Measurements from ENCODE around the gene HOXA7. TPM values are rescaled to one million over a fixed set of nuclear protein-coding genes. Genes with fewer than 3 reads are reported as not detected.

The HOXA7 gene
- total RNA-seq, 6 experiments from 2014 or later = 6.2 to 8.2 (median 6.8) TPM

- Mint-ChIP-seq H3K27me3 (ENCODE audit: insufficient read depth) (peaks cover 11% of the 10 kb centered on the region), H3K4me1 (ENCODE audit: low read depth) (peaks cover 28% of the 10 kb centered on the region), H3K36me3 (ENCODE audit: low read depth) (peaks cover 11% of the 10 kb centered on the region), H3K4me3 (peak within 1 kb of the TSS; percentile 85), H3K27ac (peak within 1 kb of the TSS; percentile 52), H3K9me3 (no peaks in the 10 kb centered on the region)
- TF ChIP-seq CTCF (IDR thresholded peaks at IDR 0.05) = no peak
- DNase-seq = peak; percentile 77
Measured at GRCh38 chr7:27130540-27131389, 25.7 kb downstream of the HOXA7 start, which contains the start of gene HOXA4. Gene HOXA4 (minus strand): TSS chr7:27130757. CDS start chr7:27130733, 24 bp downstream.

- peaks cover 26% of the 10 kb centered on the region for H3K4me1 Mint-ChIP-seq (ENCODE audit: low read depth)
- H3K27me3 Mint-ChIP-seq (ENCODE audit: insufficient read depth) = peaks cover 12% of the 10 kb centered on the region
- H3K9me3 Mint-ChIP-seq = no peaks in the 10 kb centered on the region
- H3K36me3 Mint-ChIP-seq (ENCODE audit: low read depth) = peaks cover 11% of the 10 kb centered on the region; the same call in 1 of the 2 replicates
- DNase-seq = no peak
- no peak overlapping the region for H3K27ac Mint-ChIP-seq
- TF ChIP-seq CTCF (IDR thresholded peaks at IDR 0.05) = no peak
- no peak overlapping the region; the same call in 1 of the 2 replicates for H3K4me3 Mint-ChIP-seq
Measured at GRCh38 chr7:27129729-27130539, 26.5 kb downstream of the HOXA7 start.

- H3K4me1 Mint-ChIP-seq (ENCODE audit: low read depth) = peaks cover 26% of the 10 kb centered on the region
- no peak for TF ChIP-seq CTCF (IDR thresholded peaks at IDR 0.05)
- H3K36me3 Mint-ChIP-seq (ENCODE audit: low read depth) = peaks cover 11% of the 10 kb centered on the region; the same call in 1 of the 2 replicates
- DNase-seq = no peak
- H3K27ac Mint-ChIP-seq = no peak overlapping the region
- H3K9me3 Mint-ChIP-seq = no peaks in the 10 kb centered on the region
- H3K27me3 Mint-ChIP-seq (ENCODE audit: insufficient read depth) = peaks cover 12% of the 10 kb centered on the region
- no peak overlapping the region; the same call in 1 of the 2 replicates for H3K4me3 Mint-ChIP-seq
Measured at GRCh38 chr7:27128776-27129728, 27.4 kb downstream of the HOXA7 start.

GRCh38 chr7:27128034-27128433, 28.4 kb downstream of the HOXA7 start:
- DNase-seq = no peak
- Mint-ChIP-seq H3K9me3 (no peaks in the 10 kb centered on the region), H3K27me3 (ENCODE audit: insufficient read depth) (peaks cover 17% of the 10 kb centered on the region), H3K4me3 (no peak overlapping the region), H3K27ac (no peak overlapping the region), H3K36me3 (ENCODE audit: low read depth) (peaks cover 11% of the 10 kb centered on the region; the same call in 1 of the 2 replicates), H3K4me1 (ENCODE audit: low read depth) (peaks cover 27% of the 10 kb centered on the region)
- no peak for TF ChIP-seq CTCF (IDR thresholded peaks at IDR 0.05)

Measured in HFFc6 (cell line).